Thyroid gland (tissue), 4 donors: ENCODE results near the gene IGF2BP1.

Experiments
- CTCF ChIP-seq, 6 experiments: fragments of 200-600 bp in 3 of 6; fragments of 450-650 bp in 3 of 6; sonication (generic) in 3 of 6; IDR thresholded peaks; one replicate each; pipeline ENCODE4 v1.5.1; 2016 to 2019; ENCODE audit warnings: antibody characterized with exemption in 6 of 6, mild to moderate bottlenecking in 2 of 6, inconsistent platforms in 1 of 6, moderate library complexity in 1 of 6
- POLR2A ChIP-seq, 2 donors: fragments of 450-650 bp; IDR thresholded peaks; one replicate each; pipeline ENCODE4 v1.6.1; 2017; ENCODE audit warnings: antibody characterized with exemption in 2 of 2, mild to moderate bottlenecking in 2 of 2, moderate library complexity in 1 of 2

- TF ChIP-seq CTCF (IDR thresholded peaks at IDR 0.05), result no peak
- TF ChIP-seq POLR2A (IDR thresholded peaks at IDR 0.05), result no peak
Observed at GRCh38 chr17:48995304-48995973, 1.7 kb upstream of the IGF2BP1 start.
